GM18907 (cell line): ENCODE results near the gene PITPNM3.

ENCODE experiments used
- ATAC-seq: cut with Tn5 transposase; IDR thresholded peaks from one replicate; pipeline ENCODE4 v1.9.1; 2021; ENCODE audit warnings: mild to moderate bottlenecking, moderate library complexity; ENCODE audit not compliant: unreplicated experiment

PITPNM3 gene

DNA sequence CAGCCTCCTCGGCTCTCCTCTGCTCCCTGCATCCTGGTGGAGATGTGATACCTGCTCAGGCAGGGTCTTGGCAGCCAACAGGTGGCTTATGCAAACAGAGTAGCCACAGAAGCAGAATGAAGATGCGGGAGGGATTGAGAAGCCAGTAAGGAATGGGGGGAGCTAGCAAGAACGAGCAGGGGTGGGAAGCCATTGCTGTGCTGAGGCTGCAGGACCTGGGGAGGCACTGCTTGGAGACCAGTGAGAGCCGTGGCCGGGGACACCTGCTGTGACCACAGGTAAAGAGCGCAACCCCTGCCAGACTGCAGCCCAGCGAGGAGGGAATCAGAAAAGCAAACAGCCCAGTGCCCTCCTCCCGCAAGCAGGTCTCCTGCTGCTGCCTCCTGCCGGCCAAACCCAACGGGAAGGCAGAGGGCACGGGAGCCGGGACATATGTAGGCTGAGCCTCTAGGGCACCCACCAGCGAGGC is 136.1 kb downstream of the PITPNM3 start:
- ATAC-seq, result no peak

DNA sequence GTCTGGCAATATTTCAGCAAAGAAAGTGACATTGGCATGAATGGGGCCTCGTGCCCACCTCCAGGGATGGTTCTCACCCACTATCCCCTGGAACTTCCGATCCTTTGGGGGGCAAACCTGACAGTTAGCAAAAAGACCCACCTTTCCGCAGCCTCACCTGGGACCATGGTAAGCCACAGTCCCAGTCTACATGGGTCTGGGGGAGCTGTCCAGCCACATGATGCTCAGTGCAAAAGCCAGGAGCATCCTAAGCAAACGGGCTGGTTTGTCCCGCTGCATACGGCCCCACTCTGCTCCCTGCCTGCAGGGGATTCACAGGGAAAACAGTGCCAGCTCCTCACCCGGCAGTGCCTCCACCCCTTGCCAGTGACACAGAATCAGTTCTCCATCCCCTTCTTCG is 140.7 kb downstream of the PITPNM3 start:
- ATAC-seq, result no peak

DNA sequence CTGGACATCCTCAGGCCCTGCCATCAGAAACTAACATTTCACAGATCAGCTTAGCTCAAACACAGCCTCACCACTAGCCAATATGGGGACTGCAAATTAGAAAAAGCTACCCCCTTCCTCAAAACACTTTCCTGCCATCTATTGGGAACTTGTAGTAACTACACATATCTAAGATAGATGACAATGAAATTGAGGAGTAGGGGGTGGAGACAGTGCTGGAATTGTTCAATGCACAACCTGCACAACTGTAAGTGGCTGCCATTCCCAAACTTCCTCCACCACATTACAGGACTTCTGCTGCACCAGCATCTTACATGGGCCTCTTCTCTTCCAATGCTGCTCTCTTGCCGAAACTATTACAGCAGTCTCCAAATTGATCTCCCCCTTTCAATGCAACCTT is 143.3 kb downstream of the PITPNM3 start:
- no peak for ATAC-seq

DNA sequence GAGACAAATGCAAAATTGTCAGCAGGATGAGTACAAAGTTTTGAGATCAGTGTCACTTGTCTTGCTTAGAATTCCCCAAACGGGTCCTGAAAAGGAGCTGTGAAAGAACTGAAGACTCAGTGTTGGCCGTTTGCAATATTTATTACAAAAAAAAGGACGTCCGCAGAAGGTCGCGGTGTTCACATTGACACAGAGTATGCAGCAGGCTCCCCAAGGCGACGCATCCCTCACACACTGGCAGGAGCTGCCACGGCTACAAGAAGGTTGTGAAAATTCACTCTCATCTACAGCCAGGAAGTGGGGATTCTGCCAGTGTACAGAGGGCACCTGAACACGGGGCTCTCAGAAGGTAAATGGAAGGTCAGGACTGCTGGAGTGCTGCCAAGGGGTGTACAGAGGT is 147.6 kb downstream of the PITPNM3 start:
- ATAC-seq, result no peak

DNA sequence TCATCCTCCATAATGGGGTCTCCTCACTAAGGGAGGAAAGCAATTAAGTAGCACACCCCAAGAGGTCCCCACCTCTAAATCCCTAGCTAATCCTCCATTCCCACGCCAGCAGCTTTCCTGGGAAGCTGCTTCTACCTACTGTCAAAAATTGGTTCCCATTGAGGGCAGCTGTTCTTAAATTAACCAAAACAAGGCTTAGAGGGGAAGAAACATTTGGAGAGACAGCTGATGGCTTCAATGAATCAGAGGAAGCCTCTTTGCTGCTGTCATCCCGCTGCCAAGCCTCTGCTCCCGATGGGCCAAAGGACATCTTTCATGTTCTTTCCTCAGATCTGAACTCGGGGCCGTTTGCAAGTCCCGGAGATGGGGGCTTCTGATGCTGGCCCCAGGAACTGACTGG is 148.1 kb downstream of the PITPNM3 start:
- no peak for ATAC-seq

DNA sequence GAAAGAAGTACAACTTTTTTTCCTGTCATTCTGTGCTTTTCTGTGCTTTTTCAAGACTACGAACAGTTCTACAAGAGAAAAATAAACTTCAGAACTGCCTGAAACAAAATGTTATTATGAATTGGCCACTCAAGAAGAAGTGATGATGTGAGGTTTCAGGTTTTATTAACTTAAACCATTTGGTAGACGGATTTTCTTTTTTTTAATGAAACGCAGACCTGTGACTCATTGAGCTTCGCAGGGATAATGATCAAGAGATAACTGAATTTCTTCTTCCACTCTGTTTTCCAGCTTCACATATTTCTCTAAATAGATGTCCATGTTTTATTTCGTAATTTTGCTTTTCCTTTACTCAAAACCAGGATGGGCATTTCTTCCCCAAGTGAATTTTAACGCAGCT is 154.1 kb downstream of the PITPNM3 start:
- no peak for ATAC-seq
